LNCaP clone FGC (cell line): ENCODE measurements around the gene SH3D19.

ENCODE experiments used
- DNase-seq: peaks from one replicate; pipeline ENCODE4 v3.0.0-alpha.2; 2011; ENCODE audit warnings: low read depth
- H3K4me3 ChIP-seq: 2 replicates; pipeline ENCODE4 v1.5.1; 2011; ENCODE audit warnings: mild to moderate bottlenecking, low read depth, low read length, control low read depth
- TF ChIP-seq, protein P1 (sequence below): IDR thresholded peaks from 2 replicates; pipeline ENCODE4 v1.5.1; 2012; ENCODE audit warnings: mild to moderate bottlenecking; ENCODE audit not compliant: control insufficient read depth, insufficient read depth; ENCODE audit errors: extremely low read depth

The SH3D19 gene

DNA sequence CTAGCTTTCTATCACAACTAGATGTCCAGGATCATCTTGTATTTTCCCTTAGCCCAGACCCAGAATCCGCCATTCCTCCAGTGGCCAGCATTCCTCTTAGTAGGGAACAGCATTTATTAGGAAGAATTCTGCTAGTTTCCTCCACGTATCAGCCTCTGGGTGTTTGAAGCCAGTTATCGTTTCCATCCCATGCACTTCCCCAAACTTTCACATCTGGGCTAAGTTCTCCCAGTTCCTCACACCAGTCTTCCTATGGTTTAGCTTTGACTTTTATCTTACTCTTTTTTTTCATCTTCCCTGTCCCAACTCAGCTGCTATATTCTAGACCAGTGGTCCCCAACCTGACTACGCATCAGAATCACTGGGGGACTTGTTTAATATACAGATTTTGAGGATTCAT lies 101.9 kb downstream of the SH3D19 start:
- DNase-seq = no peak
- no peak overlapping the region for H3K4me3 ChIP-seq
- TF ChIP-seq, protein P1, sequence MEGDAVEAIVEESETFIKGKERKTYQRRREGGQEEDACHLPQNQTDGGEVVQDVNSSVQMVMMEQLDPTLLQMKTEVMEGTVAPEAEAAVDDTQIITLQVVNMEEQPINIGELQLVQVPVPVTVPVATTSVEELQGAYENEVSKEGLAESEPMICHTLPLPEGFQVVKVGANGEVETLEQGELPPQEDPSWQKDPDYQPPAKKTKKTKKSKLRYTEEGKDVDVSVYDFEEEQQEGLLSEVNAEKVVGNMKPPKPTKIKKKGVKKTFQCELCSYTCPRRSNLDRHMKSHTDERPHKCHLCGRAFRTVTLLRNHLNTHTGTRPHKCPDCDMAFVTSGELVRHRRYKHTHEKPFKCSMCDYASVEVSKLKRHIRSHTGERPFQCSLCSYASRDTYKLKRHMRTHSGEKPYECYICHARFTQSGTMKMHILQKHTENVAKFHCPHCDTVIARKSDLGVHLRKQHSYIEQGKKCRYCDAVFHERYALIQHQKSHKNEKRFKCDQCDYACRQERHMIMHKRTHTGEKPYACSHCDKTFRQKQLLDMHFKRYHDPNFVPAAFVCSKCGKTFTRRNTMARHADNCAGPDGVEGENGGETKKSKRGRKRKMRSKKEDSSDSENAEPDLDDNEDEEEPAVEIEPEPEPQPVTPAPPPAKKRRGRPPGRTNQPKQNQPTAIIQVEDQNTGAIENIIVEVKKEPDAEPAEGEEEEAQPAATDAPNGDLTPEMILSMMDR = no peak

DNA sequence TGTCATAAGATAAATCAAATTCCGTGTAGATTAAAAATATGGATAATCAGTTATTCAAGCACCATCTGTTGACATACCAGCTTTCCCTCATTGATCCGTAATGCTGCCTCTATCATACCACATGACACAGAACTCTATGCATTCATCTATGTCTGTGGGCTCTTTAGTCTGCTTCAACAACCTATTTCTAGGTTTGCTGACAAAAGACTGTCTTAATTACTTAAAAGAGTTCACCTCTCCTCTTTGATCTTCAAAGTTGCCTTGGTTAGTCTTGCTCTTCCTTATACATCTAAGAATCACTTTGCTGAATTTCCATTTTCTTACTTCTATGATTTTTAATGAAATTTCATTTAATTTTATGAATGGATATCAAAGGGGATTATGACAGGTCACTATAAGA lies 105.5 kb downstream of the SH3D19 start:
- H3K4me3 ChIP-seq = no peak overlapping the region
- no peak for DNase-seq

DNA sequence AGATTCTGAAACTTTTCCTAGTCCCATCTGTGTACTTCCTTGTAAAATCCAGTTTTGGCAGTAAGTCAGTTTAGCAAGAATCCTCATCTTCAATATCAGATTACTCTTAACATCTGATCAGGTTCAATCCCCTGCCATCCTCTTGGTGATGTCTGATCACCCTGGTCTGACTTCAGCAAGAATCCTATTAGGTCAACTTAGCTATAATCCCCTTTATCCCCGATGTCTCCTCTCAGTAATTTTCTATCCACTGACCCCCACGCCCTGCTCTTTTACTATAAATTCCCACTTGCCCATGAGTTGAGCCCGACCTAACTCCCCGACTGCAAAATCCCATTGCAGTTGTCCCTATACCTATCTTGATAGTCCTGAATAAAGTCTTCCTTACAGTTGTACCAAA lies 106.3 kb downstream of the SH3D19 start:
- DNase-seq = no peak
- TF ChIP-seq, protein P1 = no peak

More for the DNA sequence above, 105.5 kb downstream of the SH3D19 start:
- TF ChIP-seq, protein P1 = no peak

DNA sequence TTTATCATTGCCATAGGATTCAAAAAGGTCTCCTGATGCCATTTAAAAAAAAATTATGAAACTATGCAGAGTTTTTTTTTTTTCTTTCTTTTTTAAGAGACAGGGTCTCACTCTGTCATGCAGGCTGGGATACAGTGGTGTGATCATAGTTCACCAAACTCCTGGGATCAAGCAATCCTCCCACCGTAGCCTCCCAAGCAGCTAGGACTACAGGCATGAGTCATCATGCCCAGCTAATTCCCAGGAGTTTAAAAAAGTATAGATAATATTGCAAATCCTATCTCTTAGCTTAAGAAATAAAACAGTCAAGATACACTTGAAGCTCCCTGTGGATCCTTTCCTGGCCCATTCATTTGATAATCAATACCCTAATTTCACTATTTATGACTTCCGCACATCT lies 107.1 kb downstream of the SH3D19 start:
- H3K4me3 ChIP-seq = no peak overlapping the region
- DNase-seq = no peak
- TF ChIP-seq, protein P1 = no peak

More for the DNA sequence above, 106.3 kb downstream of the SH3D19 start:
- no peak overlapping the region for H3K4me3 ChIP-seq

DNA sequence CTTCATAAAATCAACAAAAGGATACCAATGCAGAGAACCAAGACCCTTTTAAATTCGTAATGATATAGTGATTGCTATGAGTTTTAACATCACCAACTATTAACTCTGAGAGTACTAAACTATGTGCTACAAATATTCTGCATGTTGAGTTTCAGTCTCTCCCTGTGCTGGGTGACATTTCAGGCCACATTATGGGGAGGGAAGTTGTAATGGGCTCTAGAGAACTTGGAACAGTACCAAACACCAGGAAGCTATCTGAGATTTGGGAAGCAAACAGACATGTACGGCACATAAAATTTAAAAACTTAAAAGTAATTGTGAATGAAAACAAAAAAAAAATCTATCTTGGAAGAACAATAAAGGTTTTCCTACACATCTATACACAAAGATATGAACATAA lies 108.1 kb downstream of the SH3D19 start:
- DNase-seq = no peak
- TF ChIP-seq, protein P1 = no peak
- H3K4me3 ChIP-seq = no peak overlapping the region

DNA sequence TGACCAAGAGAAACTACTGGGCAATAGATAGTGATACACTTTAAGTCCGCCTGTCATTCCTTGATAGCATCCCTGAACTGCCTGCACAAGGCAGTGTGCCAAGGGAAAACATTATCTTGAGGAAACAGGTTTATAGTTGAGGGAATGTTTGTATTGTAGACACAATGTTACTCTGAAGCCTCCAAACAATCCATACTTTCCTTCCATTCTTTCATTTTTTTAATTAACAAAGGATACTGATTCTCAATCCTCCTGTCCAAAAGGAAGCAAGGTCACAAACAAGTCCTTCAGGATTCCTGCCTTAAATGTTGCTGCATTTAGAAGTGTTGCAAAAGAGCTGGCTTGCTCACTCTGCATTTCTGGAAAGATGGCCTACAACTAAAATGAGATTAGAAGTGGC lies 110.1 kb downstream of the SH3D19 start:
- no peak overlapping the region for H3K4me3 ChIP-seq
- TF ChIP-seq, protein P1 = no peak
- peak; percentile 70 for DNase-seq

DNA sequence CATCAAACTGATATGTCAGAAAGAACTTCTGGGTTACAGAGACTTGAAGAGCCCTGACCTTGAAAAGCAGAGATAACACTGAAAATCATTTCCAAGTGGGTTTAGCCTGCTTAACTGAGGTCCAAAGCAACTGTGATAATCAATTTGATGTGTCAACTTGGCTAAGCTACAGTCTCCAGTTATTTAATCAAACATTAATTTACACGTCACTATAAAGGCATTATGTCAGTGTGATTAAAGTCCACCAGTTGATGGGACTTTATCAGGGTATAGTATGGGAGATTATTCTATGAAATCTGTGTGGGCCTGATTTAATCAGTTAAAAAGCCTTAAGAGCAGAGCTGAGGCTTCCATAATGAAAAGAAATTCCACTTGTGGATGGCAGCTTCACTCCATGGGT lies 117.5 kb downstream of the SH3D19 start:
- no peak for DNase-seq
- no peak overlapping the region for H3K4me3 ChIP-seq
- TF ChIP-seq, protein P1 = no peak
